HCT116 (cell line): ENCODE measurements around the gene CYP20A1. TPM values are rescaled to one million over a fixed set of nuclear protein-coding genes. Genes with fewer than 3 reads are reported as not detected.
A peak's percentile ranks its signal among the peaks of the same experiment; 100 is the strongest.

Experiments
- ATAC-seq: fragments of 200-7000 bp; cut with Tn5 transposase; 2 replicates; pipeline ENCODE4 v1.9.1; 2020; ENCODE audit warnings: mild to moderate bottlenecking, moderate library complexity
- BruUV-seq: library from RNA; stranded (reverse); fragments of 400-500 nt; replicated peaks from 2 replicates; lab custom pipeline; 2021; lab: Mats Ljungman, UMichigan
- CTCF ChIA-PET: fragments of 300-600 bp; sonication (Branson Sonifier 250); formaldehyde crosslinking; loops from one replicate; lab custom pipeline; 2021; ENCODE audit warnings: antibody characterized with exemption; lab: Charles Lee
- POLR2A ChIA-PET: fragments of 300-600, 350-600 bp; sonication (Branson Sonifier 250); formaldehyde crosslinking; loops from one replicate; lab custom pipeline; 2021; ENCODE audit warnings: antibody characterized with exemption; lab: Charles Lee
- RAD21 ChIA-PET, 2 experiments: fragments of 300-600 bp; sonication (Branson Sonifier 250); formaldehyde crosslinking; loops; one replicate each; lab custom pipeline; 2023; ENCODE audit warnings: low total read pairs in 2 of 2; ENCODE audit not compliant: uncharacterized antibody in 2 of 2, unreplicated experiment in 2 of 2, low non-redundant PET in 1 of 2; lab: Charles Lee
- DNase-seq: peaks from one replicate; pipeline ENCODE4 v3.0.0-alpha.2; 2010; ENCODE audit warnings: low read depth, low spot score
- H2AFZ ChIP-seq: fragments of 200-600 bp; shearing (Covaris generic), sonication (generic); 2 replicates; pipeline ENCODE4 v1.6.1; 2017; ENCODE audit warnings: low read depth, mixed run types, mixed read lengths, antibody characterized with exemption, low read length; ENCODE audit not compliant: poor library complexity, severe bottlenecking
- H3K27ac ChIP-seq: 2 replicates; pipeline ENCODE4 v1.5.1; 2012; ENCODE audit warnings: low read depth, low read length
- H3K27me3 ChIP-seq: fragments of 200-600 bp; sonication (generic); 2 replicates; pipeline ENCODE4 v1.6.1; 2016; ENCODE audit warnings: mixed run types, low read length, mixed read lengths; ENCODE audit not compliant: insufficient read depth
- H3K36me3 ChIP-seq, 2 experiments: fragments of 200-500 bp in 1 of 2; fragments of 200-600 bp in 1 of 2; sonication (Bioruptor generic) in 1 of 2; sonication (generic) in 1 of 2; 2 replicates each; pipeline versions ENCODE4 v1.5.1 to v1.6.1; 2014 to 2016; ENCODE audit warnings: low read length in 2 of 2, inconsistent platforms in 1 of 2, mixed read lengths in 1 of 2, mixed run types in 1 of 2; ENCODE audit not compliant: insufficient read depth in 2 of 2, control insufficient read depth in 1 of 2
- H3K4me1 ChIP-seq, 2 experiments: fragments of 200-600 bp in 1 of 2; sonication (generic) in 1 of 2; 2 replicates each; pipeline versions ENCODE4 v1.5.1 to v1.6.1; 2012 to 2017; ENCODE audit warnings: low read length in 2 of 2, inconsistent platforms in 1 of 2, mild to moderate bottlenecking in 1 of 2, mixed read lengths in 1 of 2, mixed run types in 1 of 2, moderate library complexity in 1 of 2; ENCODE audit not compliant: insufficient read depth in 2 of 2, control insufficient read depth in 1 of 2
- H3K4me2 ChIP-seq: fragments of 200-600 bp; sonication (generic); 2 replicates; pipeline ENCODE4 v1.6.1; 2017; ENCODE audit warnings: mixed run types, low read length, mixed read lengths
- H3K4me3 ChIP-seq, 2 experiments: fragments of 200-600 bp in 1 of 2; sonication (generic) in 1 of 2; replicated peaks in 1 of 2; 2 replicates each; pipeline ENCODE4 v1.5.1; 2011 to 2016; ENCODE audit warnings: low read length in 2 of 2, control low read depth in 1 of 2, low read depth in 1 of 2, mild to moderate bottlenecking in 1 of 2, mixed read lengths in 1 of 2, mixed run types in 1 of 2
- H3K79me2 ChIP-seq: fragments of 200-600 bp; sonication (generic); 2 replicates; pipeline ENCODE4 v1.6.1; 2017; ENCODE audit warnings: mild to moderate bottlenecking, mixed run types, low read length, moderate library complexity, mixed read lengths; ENCODE audit not compliant: insufficient read depth
- H3K9ac ChIP-seq: fragments of 200-600 bp; sonication (generic); 2 replicates; pipeline ENCODE4 v1.6.1; 2016; ENCODE audit warnings: low read length, mixed read lengths
- H3K9me2 ChIP-seq: fragments of 200-600 bp; sonication (generic), shearing (Covaris generic); 2 replicates; pipeline ENCODE4 v1.6.1; 2017; ENCODE audit warnings: mixed run types, mild to moderate bottlenecking, moderate library complexity; ENCODE audit not compliant: insufficient read depth
- H3K9me3 ChIP-seq, 2 experiments: fragments of 200-500 bp in 1 of 2; fragments of 200-600 bp in 1 of 2; sonication (Bioruptor generic) in 1 of 2; sonication (generic) in 1 of 2; 2 replicates each; pipeline ENCODE4 v1.6.1; 2014 to 2017; ENCODE audit warnings: low read length in 2 of 2, mixed read lengths in 2 of 2, inconsistent platforms in 1 of 2, low read depth in 1 of 2, mild to moderate bottlenecking in 1 of 2, mixed run types in 1 of 2, moderate library complexity in 1 of 2; ENCODE audit not compliant: control insufficient read depth in 1 of 2, insufficient read depth in 1 of 2
- H4K20me1 ChIP-seq: fragments of 200-600 bp; sonication (generic), shearing (Covaris generic); 2 replicates; pipeline ENCODE4 v1.6.1; 2017; ENCODE audit warnings: mixed run types, mild to moderate bottlenecking, moderate library complexity; ENCODE audit not compliant: insufficient read depth
- ATF3 ChIP-seq: IDR thresholded peaks from 2 replicates; pipeline ENCODE4 v1.6.1; 2012
- CBX3 ChIP-seq: IDR thresholded peaks from 2 replicates; pipeline ENCODE4 v1.6.1; 2012; ENCODE audit warnings: low read depth
- CEBPB ChIP-seq: IDR thresholded peaks from 2 replicates; pipeline ENCODE4 v1.6.1; 2012; ENCODE audit warnings: low read depth
- EGR1 ChIP-seq: IDR thresholded peaks from 2 replicates; pipeline ENCODE4 v1.6.1; 2012; ENCODE audit warnings: low read depth
- ELF1 ChIP-seq: IDR thresholded peaks from 2 replicates; pipeline ENCODE4 v1.6.1; 2012; ENCODE audit warnings: low read depth, borderline replicate concordance
- EZH2 ChIP-seq: fragments of 200-600 bp; sonication (generic); IDR thresholded peaks from 2 replicates; pipeline ENCODE4 v1.6.1; 2017; ENCODE audit warnings: antibody characterized with exemption, mixed run types
- MAX ChIP-seq: IDR thresholded peaks from 2 replicates; pipeline ENCODE4 v1.6.1; 2012
- POLR2A ChIP-seq: IDR thresholded peaks from 2 replicates; pipeline ENCODE4 v1.7.0; 2011; ENCODE audit warnings: borderline replicate concordance; ENCODE audit not compliant: insufficient read depth, insufficient read length; ENCODE audit errors: extremely low read depth
- POLR2AphosphoS5 ChIP-seq: IDR thresholded peaks from 2 replicates; pipeline ENCODE4 v1.6.1; 2011; ENCODE audit warnings: mild to moderate bottlenecking, low read depth, low read length, moderate library complexity
- RAD21 ChIP-seq: IDR thresholded peaks from 2 replicates; pipeline ENCODE4 v1.6.1; 2012; ENCODE audit warnings: low read depth, mild to moderate bottlenecking
- REST ChIP-seq: IDR thresholded peaks from 2 replicates; pipeline ENCODE4 v1.6.1; 2012; ENCODE audit warnings: low read depth
- SIN3A ChIP-seq: IDR thresholded peaks from 2 replicates; pipeline ENCODE4 v1.6.1; 2012; ENCODE audit warnings: low read depth
- SP1 ChIP-seq: IDR thresholded peaks from 2 replicates; pipeline ENCODE4 v1.6.1; 2012; ENCODE audit warnings: low read depth
- TCF7L2 ChIP-seq: IDR thresholded peaks from 2 replicates; pipeline ENCODE4 v1.7.0; 2011; ENCODE audit warnings: borderline replicate concordance, inconsistent platforms; ENCODE audit not compliant: insufficient read depth, insufficient read length; ENCODE audit errors: extremely low read depth
- ZFX ChIP-seq: fragments of 450-650 bp; IDR thresholded peaks from 2 replicates; pipeline ENCODE4 v1.6.1; 2017
- intact Hi-C: fragments of 100-400 bp; cut with micrococcal nuclease; formaldehyde crosslinking; loops from 2 replicates; pipeline ENCODE4 v1.10.0; 2022
- total RNA-seq: library from RNA; stranded (reverse); gene quantifications from one replicate; pipeline ENCODE4 v1.2.1, GENCODE V29; 2021; ENCODE audit not compliant: unreplicated experiment
- TF ChIP-seq, protein P1 (sequence below): IDR thresholded peaks from 2 replicates; pipeline ENCODE4 v1.6.1; 2011; ENCODE audit warnings: mild to moderate bottlenecking, low read length, moderate library complexity; ENCODE audit not compliant: insufficient replicate concordance; ENCODE audit errors: extremely low read depth

The CYP20A1 gene
- total RNA-seq, 1 experiment from 2014 or later = 10.0 TPM

GRCh38 chr2:203237346-203238238 is 1.2 kb upstream of the CYP20A1 start:
- no TSS peak for BruUV-seq
- no peaks in the 10 kb centered on the region for H3K9me2 ChIP-seq
- peak overlapping the region; percentile 83; the same call in 1 of the 2 replicates for H3K27ac ChIP-seq
- no peaks in the 10 kb centered on the region for H3K36me3 ChIP-seq
- 0 out of 2 replicates have a peak overlapping the region, but pooled peaks have one; percentile 82 for H3K9ac ChIP-seq
- ChIA-PET CTCF (no interaction called here), RAD21 (no interaction called here), POLR2A (interaction anchor here (1.0 kb wide), 1 partner anchor 13 kb away, joined by 4 read pairs; no protein-coding TSS in a partner anchor)
- no peaks in the 10 kb centered on the region for H4K20me1 ChIP-seq
- H3K4me2 ChIP-seq = peak overlapping the region; percentile 93
- intact Hi-C loops = loop anchor here (2.0 kb wide), 1 partner anchor 327 kb away; the partner anchor contains the start of gene WDR12
- H3K4me1 ChIP-seq = peaks cover 6 to 22% of the 10 kb centered on the region in 2 experiments; a peak in 3 of 4 replicates
- H3K79me2 ChIP-seq = peaks cover 23% of the 10 kb centered on the region
- no peak overlapping the region for H2AFZ ChIP-seq
- DNase-seq = no peak
- ATAC-seq = no peak
- no peak for TF ChIP-seq CBX3
- TF ChIP-seq MAX = no peak
- TF ChIP-seq CEBPB = no peak
- no peak for TF ChIP-seq RAD21
- TF ChIP-seq EGR1 = no peak
- no peak for TF ChIP-seq SIN3A
- no peak for TF ChIP-seq POLR2A
- no peak for TF ChIP-seq SP1
- no peak for TF ChIP-seq EZH2
- TF ChIP-seq, protein P1, sequence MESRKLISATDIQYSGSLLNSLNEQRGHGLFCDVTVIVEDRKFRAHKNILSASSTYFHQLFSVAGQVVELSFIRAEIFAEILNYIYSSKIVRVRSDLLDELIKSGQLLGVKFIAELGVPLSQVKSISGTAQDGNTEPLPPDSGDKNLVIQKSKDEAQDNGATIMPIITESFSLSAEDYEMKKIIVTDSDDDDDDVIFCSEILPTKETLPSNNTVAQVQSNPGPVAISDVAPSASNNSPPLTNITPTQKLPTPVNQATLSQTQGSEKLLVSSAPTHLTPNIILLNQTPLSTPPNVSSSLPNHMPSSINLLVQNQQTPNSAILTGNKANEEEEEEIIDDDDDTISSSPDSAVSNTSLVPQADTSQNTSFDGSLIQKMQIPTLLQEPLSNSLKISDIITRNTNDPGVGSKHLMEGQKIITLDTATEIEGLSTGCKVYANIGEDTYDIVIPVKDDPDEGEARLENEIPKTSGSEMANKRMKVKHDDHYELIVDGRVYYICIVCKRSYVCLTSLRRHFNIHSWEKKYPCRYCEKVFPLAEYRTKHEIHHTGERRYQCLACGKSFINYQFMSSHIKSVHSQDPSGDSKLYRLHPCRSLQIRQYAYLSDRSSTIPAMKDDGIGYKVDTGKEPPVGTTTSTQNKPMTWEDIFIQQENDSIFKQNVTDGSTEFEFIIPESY = no peak
- no peak for TF ChIP-seq ATF3
- no peak for TF ChIP-seq TCF7L2
- no peak for TF ChIP-seq REST
- TF ChIP-seq POLR2AphosphoS5 = no peak
- TF ChIP-seq ELF1 = no peak
- no peak for TF ChIP-seq ZFX
- H3K4me3 ChIP-seq = peak overlapping the region in 1 of 2 experiments; percentile 93; a peak in 3 of 4 replicates
- H3K9me3 ChIP-seq = no peaks in the 10 kb centered on the region
- H3K27me3 ChIP-seq = no peaks in the 10 kb centered on the region
